K562 (cell line): ENCODE results near the gene FDX2. TPM values are rescaled to one million over a fixed set of nuclear protein-coding genes. Genes with fewer than 3 reads are reported as not detected.
A peak's percentile ranks its signal among the peaks of the same experiment; 100 is the strongest.

ENCODE experiments used
- EHMT2 ChIP-seq: fragments of 450-650 bp; IDR thresholded peaks from 2 replicates; pipeline ENCODE4 v1.6.1; 2018; ENCODE audit warnings: antibody characterized with exemption
- EWSR1 ChIP-seq: fragments of 450-650 bp; IDR thresholded peaks from 2 replicates; pipeline ENCODE4 v1.6.1; 2018; ENCODE audit warnings: borderline replicate concordance, mild to moderate bottlenecking, low read depth, moderate library complexity; ENCODE audit not compliant: partially characterized antibody
- GABPB2 ChIP-seq: fragments of 250-450 bp; sonication (Bioruptor Pico); conservative IDR thresholded peaks from 2 replicates; pipeline ENCODE4 v1.5.1; 2021; ENCODE audit warnings: mild to moderate bottlenecking
- GATAD2A ChIP-seq: fragments of 450-650 bp; IDR thresholded peaks from 2 replicates; pipeline ENCODE4 v1.6.1; 2017
- HIVEP1 ChIP-seq: fragments of 250-450 bp; sonication (Bioruptor Pico); IDR thresholded peaks from 2 replicates; pipeline ENCODE4 v1.4.0; 2020; ENCODE audit warnings: mild to moderate bottlenecking
- NFRKB ChIP-seq: fragments of 450-650 bp; IDR thresholded peaks from 2 replicates; pipeline ENCODE4 v1.6.1; 2016; ENCODE audit warnings: low read depth
- NR2C1 ChIP-seq, 2 experiments: fragments of 450-650 bp; IDR thresholded peaks; 2 replicates each; pipeline ENCODE4 v1.6.1; 2017; ENCODE audit warnings: mild to moderate bottlenecking in 2 of 2, antibody characterized with exemption in 1 of 2, inconsistent platforms in 1 of 2, missing compliant biosample characterization in 1 of 2, missing genetic modification characterization in 1 of 2
- PHF20 ChIP-seq: fragments of 450-650 bp; IDR thresholded peaks from 2 replicates; pipeline ENCODE4 v1.6.1; 2018; ENCODE audit not compliant: partially characterized antibody
- SRSF7 ChIP-seq: fragments of 200-400 bp; formaldehyde crosslinking; optimal IDR thresholded peaks from 2 replicates; pipeline ENCODE3; 2017; ENCODE audit warnings: mild to moderate bottlenecking, low read depth, low read length
- ZNF143 ChIP-seq: sonication (generic); formaldehyde crosslinking; IDR thresholded peaks from 2 replicates; pipeline ENCODE4 v1.9.0; 2022; ENCODE audit warnings: mild to moderate bottlenecking, missing genetic modification reagents
- ZNF23 ChIP-seq: fragments of 250-450 bp; sonication (Bioruptor Pico); IDR thresholded peaks from 2 replicates; pipeline ENCODE4 v1.4.0; 2020; ENCODE audit warnings: mild to moderate bottlenecking
- ZNF695 ChIP-seq: fragments of 450-650 bp; formaldehyde crosslinking; IDR thresholded peaks from 2 replicates; pipeline ENCODE4 v1.4.0; 2020; ENCODE audit warnings: mild to moderate bottlenecking, moderate library complexity
- ZNF764 ChIP-seq: fragments of 250-450 bp; sonication (Bioruptor Pico); IDR thresholded peaks from 2 replicates; pipeline ENCODE4 v1.4.0; 2020; ENCODE audit warnings: low read depth, mild to moderate bottlenecking, moderate library complexity
- ZNF778 ChIP-seq: fragments of 450-650 bp; formaldehyde crosslinking; IDR thresholded peaks from 2 replicates; pipeline ENCODE4 v1.4.0; 2020; ENCODE audit warnings: mild to moderate bottlenecking, moderate library complexity
- ZZZ3 ChIP-seq: fragments of 450-650 bp; IDR thresholded peaks from 2 replicates; pipeline ENCODE4 v1.6.1; 2016; ENCODE audit warnings: antibody characterized with exemption, mild to moderate bottlenecking, moderate library complexity
- polyA plus RNA-seq, 8 experiments: library from polyadenylated mRNA; depleted of rRNA in 4 of 8; stranded (reverse) in 5 of 8; unstranded in 3 of 8; fragments of >200 nt; fragmentation: Nextera tagmentation in 2 of 8; fragmentation: Illumina TruSeq in 1 of 8; extraction: Ambion mirVana in 2 of 8; extraction: Trizol in 1 of 8; gene quantifications; 2 replicates each; pipeline versions ENCODE4 v1.2.1 to v1.2.3, GENCODE V29; 2011 to 2014; ENCODE audit warnings: inconsistent platforms in 1 of 8, missing spikeins in 1 of 8
- total RNA-seq, 7 experiments: library from RNA; depleted of rRNA in 6 of 7; stranded (reverse); fragments of >200 nt in 6 of 7; fragmentation: Illumina TruSeq in 2 of 7; extraction: Trizol in 2 of 7; gene quantifications; 2 replicates each; pipeline versions ENCODE4 v1.2.1 to v1.2.3, GENCODE V29; 2011 to 2021; ENCODE audit warnings: low replicate concordance in 1 of 7
- TF ChIP-seq, protein P1 (sequence below): fragments of 250-450 bp; sonication (Bioruptor Pico); IDR thresholded peaks from 2 replicates; pipeline ENCODE4 v1.6.1; 2021; ENCODE audit warnings: mild to moderate bottlenecking
- TF ChIP-seq, protein P2 (sequence below): fragments of 250-450 bp; sonication (Bioruptor Pico); IDR thresholded peaks from 2 replicates; pipeline ENCODE4 v1.8.0; 2022; ENCODE audit warnings: moderate library complexity, mild to moderate bottlenecking, inconsistent platforms
- TF ChIP-seq, protein P3 (sequence below): fragments of 250-450 bp; sonication (Bioruptor Pico); IDR thresholded peaks from 2 replicates; pipeline ENCODE4 v1.8.0; 2022; ENCODE audit warnings: inconsistent platforms
- TF ChIP-seq, protein P4 (sequence below): fragments of 250-450 bp; sonication (Bioruptor Pico); IDR thresholded peaks from 2 replicates; pipeline ENCODE4 v1.9.0; 2021; ENCODE audit warnings: mild to moderate bottlenecking, inconsistent platforms
- TF ChIP-seq, protein P5 (sequence below): fragments of 200-800 bp; sonication (Bioruptor generic); IDR thresholded peaks from 2 replicates; pipeline ENCODE4 v1.6.1; 2017; ENCODE audit warnings: missing genetic modification characterization, missing compliant biosample characterization

Gene FDX2
- total and polyA plus RNA-seq, 9 of the 15 experiments (the other 6 are each of a cell fraction or from before 2014, with no cell fraction given): 2.5 to 49.8 (median 29.7) TPM

DNA sequence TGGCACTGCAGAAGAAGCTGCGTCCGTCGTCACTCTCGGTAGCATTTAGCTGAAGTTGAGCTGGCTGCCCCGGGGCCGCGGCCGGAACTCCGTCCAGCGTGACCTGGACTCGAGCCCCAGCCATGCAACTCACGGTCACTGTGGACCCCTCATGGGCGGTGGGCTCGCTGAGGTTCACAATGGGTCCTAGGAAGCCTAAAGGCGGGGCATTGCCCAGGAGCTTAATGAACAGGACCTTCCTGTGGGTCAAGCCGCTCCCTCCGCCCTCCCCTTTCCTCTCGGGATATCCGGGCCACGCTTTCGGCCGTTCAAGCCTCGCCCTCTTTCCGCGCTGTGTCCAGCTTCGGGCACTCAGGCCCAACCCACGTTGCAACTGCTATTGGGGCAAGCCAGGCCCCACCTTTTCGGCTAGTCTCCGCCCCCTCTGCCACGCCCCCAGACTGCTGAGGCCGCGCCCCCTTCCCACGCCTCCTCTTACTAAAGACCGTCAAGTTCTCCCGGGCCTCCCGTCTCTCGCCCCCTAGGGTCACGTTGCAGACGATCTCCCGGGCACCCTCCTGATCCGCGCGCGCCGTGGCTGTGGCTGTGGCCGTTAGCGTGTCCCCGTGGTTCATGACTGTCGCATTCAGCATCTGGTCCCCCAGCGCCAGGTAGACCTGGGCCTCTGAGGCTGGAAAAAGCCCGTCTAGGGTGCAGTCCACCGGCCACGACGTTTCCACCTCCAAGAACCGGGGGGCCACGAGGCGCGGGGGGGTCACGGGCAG is 19.0 kb upstream of the FDX2 start (continued):
- TF ChIP-seq, protein P1, sequence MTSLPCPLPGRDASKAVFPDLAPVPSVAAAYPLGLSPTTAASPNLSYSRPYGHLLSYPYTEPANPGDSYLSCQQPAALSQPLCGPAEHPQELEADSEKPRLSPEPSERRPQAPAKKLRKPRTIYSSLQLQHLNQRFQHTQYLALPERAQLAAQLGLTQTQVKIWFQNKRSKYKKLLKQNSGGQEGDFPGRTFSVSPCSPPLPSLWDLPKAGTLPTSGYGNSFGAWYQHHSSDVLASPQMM (CRISPR knock-in tag): no peak
- no peak for TF ChIP-seq ZZZ3
- no peak for TF ChIP-seq ZNF23
- TF ChIP-seq EHMT2: no peak
- TF ChIP-seq ZNF143 (CRISPR knock-in tag): no peak
- no peak for TF ChIP-seq ZNF778 (CRISPR knock-in tag)
- no peak for TF ChIP-seq NR2C1 (IDR thresholded peaks at IDR 0.05)
- TF ChIP-seq NR2C1 (tag; IDR thresholded peaks at IDR 0.05): no peak
- TF ChIP-seq, protein P2, sequence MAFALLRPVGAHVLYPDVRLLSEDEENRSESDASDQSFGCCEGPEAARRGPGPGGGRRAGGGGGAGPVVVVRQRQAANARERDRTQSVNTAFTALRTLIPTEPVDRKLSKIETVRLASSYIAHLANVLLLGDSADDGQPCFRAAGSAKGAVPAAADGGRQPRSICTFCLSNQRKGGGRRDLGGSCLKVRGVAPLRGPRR: no peak
- no peak for TF ChIP-seq EWSR1
- no peak for TF ChIP-seq GABPB2
- TF ChIP-seq, protein P3, sequence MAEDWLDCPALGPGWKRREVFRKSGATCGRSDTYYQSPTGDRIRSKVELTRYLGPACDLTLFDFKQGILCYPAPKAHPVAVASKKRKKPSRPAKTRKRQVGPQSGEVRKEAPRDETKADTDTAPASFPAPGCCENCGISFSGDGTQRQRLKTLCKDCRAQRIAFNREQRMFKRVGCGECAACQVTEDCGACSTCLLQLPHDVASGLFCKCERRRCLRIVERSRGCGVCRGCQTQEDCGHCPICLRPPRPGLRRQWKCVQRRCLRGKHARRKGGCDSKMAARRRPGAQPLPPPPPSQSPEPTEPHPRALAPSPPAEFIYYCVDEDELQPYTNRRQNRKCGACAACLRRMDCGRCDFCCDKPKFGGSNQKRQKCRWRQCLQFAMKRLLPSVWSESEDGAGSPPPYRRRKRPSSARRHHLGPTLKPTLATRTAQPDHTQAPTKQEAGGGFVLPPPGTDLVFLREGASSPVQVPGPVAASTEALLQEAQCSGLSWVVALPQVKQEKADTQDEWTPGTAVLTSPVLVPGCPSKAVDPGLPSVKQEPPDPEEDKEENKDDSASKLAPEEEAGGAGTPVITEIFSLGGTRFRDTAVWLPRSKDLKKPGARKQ (CRISPR knock-in tag): no peak
- peak; percentile 45; the same call in 1 of the 2 replicates for TF ChIP-seq GATAD2A
- TF ChIP-seq ZNF764 (CRISPR knock-in tag): no peak
- no peak for TF ChIP-seq ZNF695 (CRISPR knock-in tag)
- TF ChIP-seq, protein P4, sequence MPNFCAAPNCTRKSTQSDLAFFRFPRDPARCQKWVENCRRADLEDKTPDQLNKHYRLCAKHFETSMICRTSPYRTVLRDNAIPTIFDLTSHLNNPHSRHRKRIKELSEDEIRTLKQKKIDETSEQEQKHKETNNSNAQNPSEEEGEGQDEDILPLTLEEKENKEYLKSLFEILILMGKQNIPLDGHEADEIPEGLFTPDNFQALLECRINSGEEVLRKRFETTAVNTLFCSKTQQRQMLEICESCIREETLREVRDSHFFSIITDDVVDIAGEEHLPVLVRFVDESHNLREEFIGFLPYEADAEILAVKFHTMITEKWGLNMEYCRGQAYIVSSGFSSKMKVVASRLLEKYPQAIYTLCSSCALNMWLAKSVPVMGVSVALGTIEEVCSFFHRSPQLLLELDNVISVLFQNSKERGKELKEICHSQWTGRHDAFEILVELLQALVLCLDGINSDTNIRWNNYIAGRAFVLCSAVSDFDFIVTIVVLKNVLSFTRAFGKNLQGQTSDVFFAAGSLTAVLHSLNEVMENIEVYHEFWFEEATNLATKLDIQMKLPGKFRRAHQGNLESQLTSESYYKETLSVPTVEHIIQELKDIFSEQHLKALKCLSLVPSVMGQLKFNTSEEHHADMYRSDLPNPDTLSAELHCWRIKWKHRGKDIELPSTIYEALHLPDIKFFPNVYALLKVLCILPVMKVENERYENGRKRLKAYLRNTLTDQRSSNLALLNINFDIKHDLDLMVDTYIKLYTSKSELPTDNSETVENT: peak; percentile 4; the same call in 1 of the 2 replicates
- TF ChIP-seq HIVEP1 (CRISPR knock-in tag): no peak
- no peak for TF ChIP-seq PHF20
- TF ChIP-seq, protein P5, sequence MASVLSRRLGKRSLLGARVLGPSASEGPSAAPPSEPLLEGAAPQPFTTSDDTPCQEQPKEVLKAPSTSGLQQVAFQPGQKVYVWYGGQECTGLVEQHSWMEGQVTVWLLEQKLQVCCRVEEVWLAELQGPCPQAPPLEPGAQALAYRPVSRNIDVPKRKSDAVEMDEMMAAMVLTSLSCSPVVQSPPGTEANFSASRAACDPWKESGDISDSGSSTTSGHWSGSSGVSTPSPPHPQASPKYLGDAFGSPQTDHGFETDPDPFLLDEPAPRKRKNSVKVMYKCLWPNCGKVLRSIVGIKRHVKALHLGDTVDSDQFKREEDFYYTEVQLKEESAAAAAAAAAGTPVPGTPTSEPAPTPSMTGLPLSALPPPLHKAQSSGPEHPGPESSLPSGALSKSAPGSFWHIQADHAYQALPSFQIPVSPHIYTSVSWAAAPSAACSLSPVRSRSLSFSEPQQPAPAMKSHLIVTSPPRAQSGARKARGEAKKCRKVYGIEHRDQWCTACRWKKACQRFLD: no peak
- no peak for TF ChIP-seq SRSF7
- no peak for TF ChIP-seq NFRKB
